ENCODE data around the gene MTUS2. TPM values are rescaled to one million over a fixed set of nuclear protein-coding genes. Genes with fewer than 3 reads are reported as not detected.

MTUS2 gene
- total RNA-seq, 1 experiment from 2014 or later = 0.10 TPM

GRCh38 chr13:29524641-29525040 is 704.5 kb downstream of the MTUS2 start:
- DNase-seq (ENCODE audit: low spot score) = no peak

- DNase-seq (ENCODE audit: low spot score) = no peak
These were observed 705.6 kb downstream of the MTUS2 start for GRCh38 chr13:29525757-29526156.

- no peak for DNase-seq (ENCODE audit: low spot score)
These were observed 706.6 kb downstream of the MTUS2 start for GRCh38 chr13:29526741-29527140.

GRCh38 chr13:29527511-29527910 is 707.4 kb downstream of the MTUS2 start:
- DNase-seq (ENCODE audit: low spot score) = no peak

- no peak for DNase-seq (ENCODE audit: low spot score)
These were observed 707.8 kb downstream of the MTUS2 start for GRCh38 chr13:29527916-29528315.

- DNase-seq (ENCODE audit: low spot score) = no peak
These were observed 709.6 kb downstream of the MTUS2 start for GRCh38 chr13:29529754-29530153.

GRCh38 chr13:29530901-29531300 is 710.8 kb downstream of the MTUS2 start:
- no peak for DNase-seq (ENCODE audit: low spot score)

- DNase-seq (ENCODE audit: low spot score) = no peak
These were observed 712.0 kb downstream of the MTUS2 start for GRCh38 chr13:29532116-29532515.

GRCh38 chr13:29532821-29533220 is 712.7 kb downstream of the MTUS2 start:
- DNase-seq (ENCODE audit: low spot score) = no peak

GRCh38 chr13:29534083-29534482 is 713.9 kb downstream of the MTUS2 start:
- no peak for DNase-seq (ENCODE audit: low spot score)

GRCh38 chr13:29535663-29536655 is 715.8 kb downstream of the MTUS2 start:
- DNase-seq (ENCODE audit: low spot score) = no peak

GRCh38 chr13:29536853-29537252 is 716.7 kb downstream of the MTUS2 start:
- DNase-seq (ENCODE audit: low spot score) = no peak

- no peak for DNase-seq (ENCODE audit: low spot score)
These were observed 717.9 kb downstream of the MTUS2 start for GRCh38 chr13:29537736-29538651.

GRCh38 chr13:29538652-29539040 is 718.5 kb downstream of the MTUS2 start:
- DNase-seq (ENCODE audit: low spot score) = no peak

- no peak for DNase-seq (ENCODE audit: low spot score)
These were observed 719.7 kb downstream of the MTUS2 start for GRCh38 chr13:29539856-29540255.

GRCh38 chr13:29540334-29540733 is 720.2 kb downstream of the MTUS2 start:
- DNase-seq (ENCODE audit: low spot score) = no peak

GRCh38 chr13:29540799-29541198 is 720.7 kb downstream of the MTUS2 start:
- DNase-seq (ENCODE audit: low spot score) = no peak

- no peak for DNase-seq (ENCODE audit: low spot score)
These were observed 721.3 kb downstream of the MTUS2 start for GRCh38 chr13:29541400-29541799.

- no peak for DNase-seq (ENCODE audit: low spot score)
These were observed 722.2 kb downstream of the MTUS2 start for GRCh38 chr13:29542381-29542780.

- DNase-seq (ENCODE audit: low spot score) = no peak
These were observed 723.4 kb downstream of the MTUS2 start for GRCh38 chr13:29543230-29544215.

- DNase-seq (ENCODE audit: low spot score) = no peak
These were observed 725.8 kb downstream of the MTUS2 start for GRCh38 chr13:29545988-29546387.
